HG03060 (cell line): ENCODE measurements around the gene ANKRD11.
"Not testable (repeated sequence)": the region's sequence is repeated elsewhere in the genome, so short reads cannot be mapped to it uniquely, and the experiment has no call there.

Source experiments
- ATAC-seq: cut with Tn5 transposase; IDR thresholded peaks from one replicate; pipeline ENCODE4 v1.9.1; 2021; ENCODE audit warnings: low read depth, moderate number of reproducible peaks; ENCODE audit not compliant: unreplicated experiment

The ANKRD11 gene

GRCh38 chr16:89261691-89262563 is 228.4 kb downstream of the ANKRD11 start:
- ATAC-seq, result no peak

DNA sequence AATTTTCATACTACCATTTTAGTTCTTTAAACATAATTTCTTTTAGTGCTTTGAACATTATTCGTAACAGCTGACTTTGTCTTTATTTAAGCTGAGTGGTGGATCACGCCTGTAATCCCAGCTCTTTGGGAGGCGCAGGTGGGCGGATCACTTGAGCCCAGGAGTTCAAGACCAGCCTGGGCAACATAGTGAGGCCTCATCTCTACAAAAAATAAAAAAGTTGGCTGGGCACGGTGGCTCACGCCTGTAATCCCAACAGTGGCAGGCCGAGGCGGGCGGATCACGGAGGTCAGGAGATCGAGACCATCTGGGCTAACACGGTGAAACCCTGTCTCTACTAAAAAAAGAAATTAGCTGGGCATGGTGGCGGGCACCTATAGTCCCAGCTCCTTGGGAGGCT is 230.5 kb downstream of the ANKRD11 start:
- not testable (repeated sequence) for ATAC-seq

GRCh38 chr16:89257757-89258465 is 232.4 kb downstream of the ANKRD11 start:
- no peak for ATAC-seq

- ATAC-seq, result no peak
These were observed 233.1 kb downstream of the ANKRD11 start for GRCh38 chr16:89257281-89257731.

- no peak for ATAC-seq
These were observed 233.6 kb downstream of the ANKRD11 start for GRCh38 chr16:89256651-89257254.

- ATAC-seq, result no peak
These were observed 236.6 kb downstream of the ANKRD11 start for GRCh38 chr16:89253548-89254287.

DNA sequence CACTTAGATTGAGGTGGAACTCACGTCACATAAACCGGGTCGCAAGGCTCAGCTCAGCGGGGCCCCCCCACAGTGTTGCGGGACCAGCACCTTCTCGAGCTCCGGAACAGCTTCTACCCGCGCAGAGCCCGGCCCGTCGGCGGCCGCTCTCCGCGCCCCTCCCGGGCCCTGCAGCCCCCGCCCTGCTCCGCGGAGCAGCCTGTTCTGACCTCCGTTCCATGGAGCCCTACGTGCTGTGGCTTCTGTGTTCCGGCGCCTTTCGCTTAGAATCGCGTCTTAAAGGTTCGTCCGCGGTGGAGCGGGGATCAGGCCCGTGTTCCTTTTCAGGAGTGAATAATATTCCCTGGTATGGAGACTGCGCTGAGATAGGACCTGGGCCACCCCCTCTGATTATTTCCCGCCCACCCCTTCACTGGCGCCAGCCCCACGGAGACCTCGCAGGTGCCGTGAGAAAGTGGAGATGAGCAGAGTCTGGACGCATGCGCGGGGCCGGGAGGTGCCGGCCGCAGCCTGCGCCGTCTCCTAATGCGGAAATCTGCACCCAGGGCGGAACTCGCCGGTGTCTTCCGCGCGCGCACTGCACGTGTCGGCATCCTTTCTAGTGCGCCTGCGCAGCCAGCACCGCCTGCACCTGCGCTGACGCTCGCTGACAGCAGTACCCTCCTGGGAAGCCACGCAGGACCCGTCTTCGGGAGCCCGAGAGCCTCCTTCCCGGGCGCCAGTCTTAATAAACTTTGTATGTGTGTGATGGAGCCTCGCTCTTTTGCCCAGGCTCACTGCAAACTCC is 242.0 kb downstream of the ANKRD11 start:
- no peak for ATAC-seq

GRCh38 chr16:89247734-89248075 is 242.7 kb downstream of the ANKRD11 start:
- not testable (repeated sequence) for ATAC-seq

- ATAC-seq, result no peak
These were observed 243.2 kb downstream of the ANKRD11 start for GRCh38 chr16:89246903-89247733.

DNA sequence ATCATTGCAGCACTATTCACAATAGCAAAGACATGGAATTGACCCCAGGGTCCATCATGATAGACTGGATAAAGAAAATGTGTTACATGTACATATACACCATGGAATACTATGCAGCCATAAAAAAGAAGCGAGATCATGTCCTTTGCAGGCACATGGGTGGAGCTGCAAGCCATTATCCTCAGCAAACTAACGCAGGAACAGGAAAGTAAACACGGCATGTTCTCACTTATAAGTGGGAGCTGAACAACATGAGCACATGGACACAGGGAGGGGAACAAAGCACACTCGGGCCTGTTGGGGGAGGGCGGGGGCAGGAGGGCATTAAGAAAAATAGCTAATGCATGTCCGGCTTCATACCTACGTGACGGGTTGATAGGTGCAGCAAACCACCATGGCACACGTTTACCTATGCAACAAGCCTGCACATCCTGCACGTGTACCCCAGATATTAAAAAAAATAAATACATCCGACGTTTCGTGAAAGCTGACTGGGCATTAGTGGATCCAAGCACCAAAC is 243.9 kb downstream of the ANKRD11 start:
- ATAC-seq, result no peak

DNA sequence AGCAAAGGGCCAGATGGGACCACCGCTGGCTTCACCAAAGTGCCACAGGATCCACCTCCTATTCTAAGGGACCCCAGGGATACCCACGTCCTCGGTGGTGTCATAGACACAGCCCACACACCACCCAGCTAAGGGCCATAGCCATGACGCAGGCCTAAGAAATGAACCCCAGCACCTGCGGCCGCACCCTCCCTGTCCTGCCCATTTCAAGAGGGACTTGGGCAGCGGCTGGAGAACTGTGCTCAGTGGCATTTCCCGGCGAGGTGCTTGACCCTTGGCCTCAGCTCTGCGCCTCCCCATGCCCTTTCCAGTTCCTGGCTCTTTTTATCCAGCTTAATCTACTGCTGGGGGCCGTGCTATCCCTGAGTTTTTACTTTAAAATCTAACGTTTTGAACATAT is 245.6 kb downstream of the ANKRD11 start:
- ATAC-seq, result no peak

- ATAC-seq, result not testable (repeated sequence)
These were observed 246.1 kb downstream of the ANKRD11 start for GRCh38 chr16:89244264-89244663.

DNA sequence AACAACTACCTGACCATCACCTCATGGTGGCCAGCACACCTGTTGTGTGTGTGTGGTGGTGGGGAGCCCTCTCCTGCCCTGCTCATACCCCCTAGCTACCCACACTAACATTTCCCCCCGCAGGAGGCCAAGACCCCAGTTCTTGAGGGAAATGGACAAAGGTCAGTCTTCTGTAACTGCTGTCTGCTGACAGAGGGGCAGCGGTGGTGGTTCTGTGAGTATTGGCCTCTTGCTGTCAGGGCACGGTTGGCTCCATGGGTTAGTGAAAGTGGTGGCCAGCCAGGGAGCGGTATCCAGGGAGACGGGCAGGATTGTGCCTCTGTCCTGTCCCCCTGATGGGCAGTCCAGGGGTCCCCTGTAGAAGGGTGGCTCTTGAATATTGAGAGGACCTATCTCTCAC is 246.7 kb downstream of the ANKRD11 start:
- no peak for ATAC-seq

- no peak for ATAC-seq
These were observed 247.6 kb downstream of the ANKRD11 start for GRCh38 chr16:89242795-89243200.

GRCh38 chr16:89241187-89242007 is 249.0 kb downstream of the ANKRD11 start:
- ATAC-seq, result no peak

DNA sequence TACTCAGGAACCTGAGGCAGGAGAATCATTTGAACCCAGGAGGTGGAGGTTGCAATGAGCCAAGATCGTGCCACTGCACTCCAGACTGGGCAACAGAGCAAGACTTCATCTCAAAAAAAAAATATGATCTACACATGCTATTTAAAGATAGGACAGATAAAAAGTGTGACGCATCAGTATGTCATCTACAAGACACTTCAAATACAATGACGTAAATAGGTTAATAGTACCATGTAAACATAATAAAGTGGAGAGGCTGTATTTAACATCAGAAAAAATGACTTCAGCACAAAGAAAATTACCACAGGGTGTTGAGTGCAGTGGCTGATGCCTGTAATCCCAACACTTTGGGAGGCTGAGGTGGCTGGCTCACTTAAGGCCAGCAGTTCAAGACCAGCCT is 252.6 kb downstream of the ANKRD11 start:
- no peak for ATAC-seq

GRCh38 chr16:89233678-89234490 is 256.5 kb downstream of the ANKRD11 start:
- ATAC-seq, result no peak
